ENCODE data around the gene PLCL2. TPM values are rescaled to one million over a fixed set of nuclear protein-coding genes. Genes with fewer than 3 reads are reported as not detected.

The PLCL2 gene
- total and polyA plus RNA-seq, 2 donors (not counting 3 experiments of a cell fraction or from before 2014, with no cell fraction given) = 2.3 to 10.7 TPM

- Histone ChIP-seq H3K9ac (replicated peaks; ENCODE audit: extremely low read depth, insufficient read depth, low read length) (no peak overlapping the region), H3K79me2 (ENCODE audit: control insufficient read depth, insufficient read depth, low read length) (no peaks in the 10 kb centered on the region), H3K4me2 (ENCODE audit: insufficient read depth, low read length) (no peak overlapping the region), H2AFZ (ENCODE audit: low read depth, low read length) (no peak overlapping the region), H3K4me3 (replicated peaks in 1 of 3; ENCODE audit: insufficient read depth in 1 of 3, low read depth in 1 of 3, low read length in 3 of 3) (no peak overlapping the region), H3K4me1 (ENCODE audit: control insufficient read depth, extremely low read depth, insufficient read depth, low read length) (no peaks in the 10 kb centered on the region), H3K9me3 (replicated peaks; ENCODE audit: control insufficient read depth, insufficient read depth, low read length) (no peaks in the 10 kb centered on the region), H3K36me3 (ENCODE audit: control insufficient read depth in 2 of 2, extremely low read depth in 1 of 2, insufficient read depth in 2 of 2, low read length in 2 of 2) (no peaks in the 10 kb centered on the region), H3K9me1 (replicated peaks; ENCODE audit: control insufficient read depth, extremely low read depth, insufficient read depth, low read length) (no peaks in the 10 kb centered on the region), H3K27ac (ENCODE audit: insufficient read depth, low read depth, low read length) (no peak overlapping the region), H3K27me3 (ENCODE audit: control insufficient read depth in 2 of 2, insufficient read depth in 2 of 2, low read length in 2 of 2) (no peaks in the 10 kb centered on the region), H4K20me1 (replicated peaks; ENCODE audit: control insufficient read depth, extremely low read depth, insufficient read depth, low read length) (no peaks in the 10 kb centered on the region)
- BruUV-seq (replicated peaks) = no TSS peak
- intact Hi-C loops (cut with micrococcal nuclease) = no loop called here
- ChIA-PET POLR2A (no interaction called here), CTCF (no interaction called here)
- no peak for FAIRE-seq
- DNase-seq (ENCODE audit: low read depth, low spot score) = no peak
- TF ChIP-seq POLR2A (IDR thresholded peaks at IDR 0.05; ENCODE audit: low read depth, low read length) = no peak
- TF ChIP-seq, protein P1, sequence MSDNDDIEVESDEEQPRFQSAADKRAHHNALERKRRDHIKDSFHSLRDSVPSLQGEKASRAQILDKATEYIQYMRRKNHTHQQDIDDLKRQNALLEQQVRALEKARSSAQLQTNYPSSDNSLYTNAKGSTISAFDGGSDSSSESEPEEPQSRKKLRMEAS (IDR thresholded peaks at IDR 0.05; ENCODE audit: insufficient read depth, insufficient read length) = no peak
- no peak for TF ChIP-seq CTCF (IDR thresholded peaks at IDR 0.05; ENCODE audit: extremely low read depth in 1 of 2, insufficient read depth in 1 of 2, low read depth in 1 of 2, low read length in 2 of 2)
- no peak for TF ChIP-seq FOS (IDR thresholded peaks at IDR 0.05; ENCODE audit: borderline replicate concordance, insufficient read depth, low read length)
- no peak for TF ChIP-seq POLR2AphosphoS5 (IDR thresholded peaks at IDR 0.05; ENCODE audit: insufficient read depth, low read depth, low read length)
- TF ChIP-seq GATA2 (IDR thresholded peaks at IDR 0.05; ENCODE audit: insufficient read depth, insufficient read length, low read depth, low read length) = no peak
- no peak for TF ChIP-seq JUN (IDR thresholded peaks at IDR 0.05; ENCODE audit: borderline replicate concordance, insufficient read depth, insufficient read length, low read depth)
- TF ChIP-seq EZH2 (IDR thresholded peaks at IDR 0.05; ENCODE audit: borderline replicate concordance, low read depth, low read length, severe bottlenecking) = no peak
- TF ChIP-seq MYC (IDR thresholded peaks at IDR 0.05; ENCODE audit: low read depth, low read length) = no peak
- dilution Hi-C loops (cut with MboI; ENCODE audit: extremely low pct_ligation_motif_present, low sequenced_read_pairs) = no loop called here
These were observed 105.4 kb downstream of the PLCL2 start for GRCh38 chr3:16990163-16990562.
